ENCODE results near the gene RAB7A. TPM values are rescaled to one million over a fixed set of nuclear protein-coding genes. Genes with fewer than 3 reads are reported as not detected.

Gene RAB7A
- total and polyA plus RNA-seq, 2 experiments from 2014 or later = 108 to 269 TPM

- H3K36me3 ChIP-seq (replicated peaks; ENCODE audit: insufficient read depth, low read depth) = no peaks in the 10 kb centered on the region
- H4K20me1 ChIP-seq (ENCODE audit: insufficient read depth, poor library complexity, severe bottlenecking) = peaks cover 98% of the 10 kb centered on the region
- H3K9me2 ChIP-seq (replicated peaks; ENCODE audit: insufficient read depth) = no peaks in the 10 kb centered on the region
- no peaks in the 10 kb centered on the region for H3K9me3 ChIP-seq (ENCODE audit: low read depth)
- H3K79me2 ChIP-seq = peaks cover 100% of the 10 kb centered on the region
- H3K4me2 ChIP-seq = no peak overlapping the region
- H3K27me3 ChIP-seq = no peaks in the 10 kb centered on the region
- WGBS (ENCODE audit: low lambda C conversion rate, missing lambda C conversion rate) = 95% methylated on average over 3 of the region's 3 CpGs
- H3K27ac ChIP-seq = no peak overlapping the region
- H3K4me3 ChIP-seq = no peak overlapping the region
- H2AFZ ChIP-seq = no peak overlapping the region
- TF ChIP-seq EZH2 (IDR thresholded peaks at IDR 0.05; ENCODE audit: borderline replicate concordance) (no peak), CTCF (IDR thresholded peaks at IDR 0.05; ENCODE audit: poor library complexity) (no peak), EZH2phosphoT487 (IDR thresholded peaks at IDR 0.05; ENCODE audit: low read depth, severe bottlenecking, unreplicated experiment) (no peak)
- peaks cover 28% of the 10 kb centered on the region for H3K4me1 ChIP-seq (ENCODE audit: insufficient read depth)
- DNase-seq (ENCODE audit: low spot score) = no peak
Measured at GRCh38 chr3:128784843-128785242, 58.9 kb downstream of the RAB7A start.

GRCh38 chr3:128786434-128787020, 60.5 kb downstream of the RAB7A start:
- no peak for DNase-seq (ENCODE audit: low spot score)
- no peak overlapping the region for H3K4me2 ChIP-seq
- no peak for TF ChIP-seq EZH2 (IDR thresholded peaks at IDR 0.05; ENCODE audit: borderline replicate concordance)
- TF ChIP-seq EZH2phosphoT487 (IDR thresholded peaks at IDR 0.05; ENCODE audit: low read depth, severe bottlenecking, unreplicated experiment) = no peak
- no peak for TF ChIP-seq CTCF (IDR thresholded peaks at IDR 0.05; ENCODE audit: poor library complexity)
- H4K20me1 ChIP-seq (ENCODE audit: insufficient read depth, poor library complexity, severe bottlenecking) = peaks cover 98% of the 10 kb centered on the region
- no peaks in the 10 kb centered on the region for H3K36me3 ChIP-seq (replicated peaks; ENCODE audit: insufficient read depth, low read depth)
- H3K27ac ChIP-seq = no peak overlapping the region
- no peaks in the 10 kb centered on the region for H3K9me2 ChIP-seq (replicated peaks; ENCODE audit: insufficient read depth)
- H3K9me3 ChIP-seq (ENCODE audit: low read depth) = no peaks in the 10 kb centered on the region
- H3K4me3 ChIP-seq = no peak overlapping the region
- H2AFZ ChIP-seq = no peak overlapping the region
- H3K79me2 ChIP-seq = peaks cover 100% of the 10 kb centered on the region
- WGBS (ENCODE audit: low lambda C conversion rate, missing lambda C conversion rate) = 79% methylated on average over 3 of the region's 3 CpGs
- peaks cover 18% of the 10 kb centered on the region for H3K4me1 ChIP-seq (ENCODE audit: insufficient read depth)
- no peaks in the 10 kb centered on the region for H3K27me3 ChIP-seq

GRCh38 chr3:128787256-128788253, 61.6 kb downstream of the RAB7A start:
- Histone ChIP-seq H3K36me3 (replicated peaks; ENCODE audit: insufficient read depth, low read depth) (no peaks in the 10 kb centered on the region), H3K4me3 (no peak overlapping the region), H3K4me2 (no peak overlapping the region), H3K4me1 (ENCODE audit: insufficient read depth) (peaks cover 14% of the 10 kb centered on the region), H3K27me3 (no peaks in the 10 kb centered on the region), H3K79me2 (peaks cover 100% of the 10 kb centered on the region), H3K9me3 (ENCODE audit: low read depth) (no peaks in the 10 kb centered on the region), H3K9me2 (replicated peaks; ENCODE audit: insufficient read depth) (no peaks in the 10 kb centered on the region), H3K27ac (no peak overlapping the region), H2AFZ (no peak overlapping the region), H4K20me1 (ENCODE audit: insufficient read depth, poor library complexity, severe bottlenecking) (peaks cover 98% of the 10 kb centered on the region)
- no peak for DNase-seq (ENCODE audit: low spot score)
- 89% methylated on average over 12 of the region's 12 CpGs for WGBS (ENCODE audit: low lambda C conversion rate, missing lambda C conversion rate)
- TF ChIP-seq CTCF (IDR thresholded peaks at IDR 0.05; ENCODE audit: poor library complexity) = no peak
- TF ChIP-seq EZH2 (IDR thresholded peaks at IDR 0.05; ENCODE audit: borderline replicate concordance) = no peak
- no peak for TF ChIP-seq EZH2phosphoT487 (IDR thresholded peaks at IDR 0.05; ENCODE audit: low read depth, severe bottlenecking, unreplicated experiment)
